HFF-Myc (cell line): Measurements from ENCODE around the gene PRSS38.
"Not testable (repeated sequence)": the region's sequence is repeated elsewhere in the genome, so short reads cannot be mapped to it uniquely, and the experiment has no call there.

Experiments
- DNase-seq: peaks from one replicate; pipeline ENCODE4 v3.0.0-alpha.2; 2011; ENCODE audit warnings: low read depth; ENCODE audit errors: extremely low read depth
- H3K4me3 ChIP-seq: replicated peaks from 2 replicates; pipeline ENCODE4 v1.5.1; 2011; ENCODE audit warnings: low read depth, mild to moderate bottlenecking, control low read depth, low read length
- TF ChIP-seq, protein P1 (sequence below): IDR thresholded peaks from 2 replicates; pipeline ENCODE4 v1.5.1; 2012; ENCODE audit warnings: mild to moderate bottlenecking, low read depth, low read length, control low read depth; ENCODE audit errors: missing control alignments

Gene PRSS38

GRCh38 chr1:227870366-227870765 lies 54.9 kb downstream of the PRSS38 start:
- no peak overlapping the region for H3K4me3 ChIP-seq
- TF ChIP-seq, protein P1, sequence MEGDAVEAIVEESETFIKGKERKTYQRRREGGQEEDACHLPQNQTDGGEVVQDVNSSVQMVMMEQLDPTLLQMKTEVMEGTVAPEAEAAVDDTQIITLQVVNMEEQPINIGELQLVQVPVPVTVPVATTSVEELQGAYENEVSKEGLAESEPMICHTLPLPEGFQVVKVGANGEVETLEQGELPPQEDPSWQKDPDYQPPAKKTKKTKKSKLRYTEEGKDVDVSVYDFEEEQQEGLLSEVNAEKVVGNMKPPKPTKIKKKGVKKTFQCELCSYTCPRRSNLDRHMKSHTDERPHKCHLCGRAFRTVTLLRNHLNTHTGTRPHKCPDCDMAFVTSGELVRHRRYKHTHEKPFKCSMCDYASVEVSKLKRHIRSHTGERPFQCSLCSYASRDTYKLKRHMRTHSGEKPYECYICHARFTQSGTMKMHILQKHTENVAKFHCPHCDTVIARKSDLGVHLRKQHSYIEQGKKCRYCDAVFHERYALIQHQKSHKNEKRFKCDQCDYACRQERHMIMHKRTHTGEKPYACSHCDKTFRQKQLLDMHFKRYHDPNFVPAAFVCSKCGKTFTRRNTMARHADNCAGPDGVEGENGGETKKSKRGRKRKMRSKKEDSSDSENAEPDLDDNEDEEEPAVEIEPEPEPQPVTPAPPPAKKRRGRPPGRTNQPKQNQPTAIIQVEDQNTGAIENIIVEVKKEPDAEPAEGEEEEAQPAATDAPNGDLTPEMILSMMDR = no peak
- DNase-seq = no peak

- not testable (repeated sequence) for H3K4me3 ChIP-seq, DNase-seq
These were observed 56.4 kb downstream of the PRSS38 start for GRCh38 chr1:227871892-227872291.

GRCh38 chr1:227877810-227878209 lies 62.3 kb downstream of the PRSS38 start:
- H3K4me3 ChIP-seq, DNase-seq: not testable (repeated sequence)

- TF ChIP-seq, protein P1 = no peak
- no peak for DNase-seq
- H3K4me3 ChIP-seq = no peak overlapping the region
These were observed 65.0 kb downstream of the PRSS38 start for GRCh38 chr1:227880342-227880924.

GRCh38 chr1:227883073-227883520 lies 67.6 kb downstream of the PRSS38 start:
- TF ChIP-seq, protein P1 = no peak
- DNase-seq = no peak

GRCh38 chr1:227883641-227884301 lies 68.3 kb downstream of the PRSS38 start:
- TF ChIP-seq, protein P1 = no peak
- DNase-seq = no peak

More at GRCh38 chr1:227883073-227883520, 67.6 kb downstream of the PRSS38 start:
- no peak overlapping the region for H3K4me3 ChIP-seq

DNA sequence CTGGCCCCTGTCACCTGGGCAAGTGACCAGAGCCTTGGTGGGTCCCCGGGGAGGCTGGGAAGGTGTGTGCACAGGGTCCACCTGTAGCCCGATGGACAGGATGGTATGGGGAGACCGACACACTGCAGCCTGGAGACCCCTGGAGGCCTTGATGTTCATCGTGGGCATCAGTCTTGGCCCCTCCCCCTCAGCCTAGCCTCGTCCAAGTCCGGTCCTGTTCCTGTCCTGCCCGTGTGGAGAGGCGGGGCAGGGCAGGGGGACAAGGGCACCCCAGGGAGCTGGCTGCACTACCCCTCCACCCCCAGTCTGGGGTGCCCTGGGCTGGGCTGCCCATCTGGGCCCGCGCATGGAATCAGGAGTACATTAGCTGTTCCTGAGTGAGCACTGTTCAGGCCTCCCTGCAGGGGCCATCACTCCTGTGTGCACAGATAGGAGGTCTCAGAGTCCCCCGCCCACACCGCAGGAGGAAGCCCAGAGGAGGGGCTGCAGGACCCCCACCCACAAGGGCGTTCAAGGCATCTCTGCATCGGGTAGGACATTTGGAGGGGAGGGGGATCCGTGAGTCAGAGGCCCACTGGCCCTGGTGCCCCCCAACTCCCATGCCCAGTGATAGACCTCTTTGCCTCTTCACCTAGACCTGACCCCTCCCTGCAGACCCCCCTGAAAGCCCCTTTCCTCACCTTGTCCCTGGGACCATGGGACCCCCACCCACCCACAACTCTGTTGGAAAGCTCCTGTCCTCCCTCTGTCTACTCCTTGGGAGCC lies 69.1 kb downstream of the PRSS38 start:
- no peak for DNase-seq
- TF ChIP-seq, protein P1 = no peak
- H3K4me3 ChIP-seq = no peak overlapping the region

More at GRCh38 chr1:227883641-227884301, 68.3 kb downstream of the PRSS38 start:
- no peak overlapping the region for H3K4me3 ChIP-seq
